ENCODE data around the gene SRSF1. TPM values are rescaled to one million over a fixed set of nuclear protein-coding genes. Genes with fewer than 3 reads are reported as not detected.

SRSF1 gene
- total RNA-seq, 4 donors from 2014 or later: 136 to 185 (median 156) TPM

DNA sequence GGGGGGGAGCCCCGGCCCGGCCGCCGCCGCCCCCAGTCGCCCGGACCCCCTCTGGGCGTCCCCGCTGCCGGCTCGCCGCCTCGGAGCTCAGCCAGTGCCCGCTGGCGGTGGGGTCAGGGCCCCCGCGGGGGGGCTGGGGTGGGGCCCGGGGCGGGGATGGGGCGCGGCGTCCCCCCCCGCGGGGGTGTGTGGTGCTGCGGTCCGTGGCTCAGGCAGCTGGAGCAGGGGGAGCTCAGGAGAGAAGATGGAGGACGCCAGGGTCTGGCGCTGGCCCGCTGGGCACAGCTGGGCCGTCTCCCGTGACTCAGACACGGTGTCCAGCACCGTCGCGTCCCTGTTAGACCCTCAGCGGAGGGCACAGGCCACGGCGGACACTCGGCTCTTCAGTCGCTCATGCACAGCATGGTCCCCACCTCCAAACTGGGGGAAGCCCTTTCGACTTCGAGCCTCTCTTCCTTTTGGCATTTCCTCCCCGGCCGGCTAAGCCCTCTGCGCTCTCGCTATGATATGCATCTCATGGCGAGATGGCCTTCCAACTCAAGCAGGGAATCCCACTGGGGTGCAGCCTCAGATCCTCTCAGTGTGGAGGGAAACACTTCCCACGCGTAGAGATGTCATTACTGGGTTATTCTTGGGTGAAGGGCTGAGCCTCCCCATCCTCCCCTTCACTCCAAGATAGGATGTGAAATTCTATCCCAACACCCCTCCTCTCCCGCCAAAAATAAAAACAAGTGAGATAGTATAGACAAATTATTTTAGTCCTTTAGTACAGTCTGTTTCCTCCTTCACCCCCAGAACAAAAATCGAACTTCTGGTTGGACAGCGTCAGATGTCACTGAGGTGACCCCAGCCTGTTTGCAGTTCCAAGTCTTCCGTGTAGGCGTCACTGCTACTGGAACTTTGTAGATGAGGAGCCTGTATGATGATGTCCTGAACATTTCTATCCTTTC is 18.5 kb downstream of the SRSF1 start:
- no peaks in the 10 kb centered on the region for H3K9me3 ChIP-seq
- 3% methylated on average over 15 of the region's 54 CpGs for WGBS
- H3K27me3 ChIP-seq: no peaks in the 10 kb centered on the region
- H3K27ac ChIP-seq (replicated peaks in 1 of 4): peak overlapping the region; percentile 97 to 98 (median 98)
- intact Hi-C loops (cut with DNase I): loop anchor here (5.0 kb wide), 3 partner anchors 36 to 111 kb away; no protein-coding TSS in a partner anchor
- DNase-seq (ENCODE audit: extremely low spot score): peak; percentile 93
- H3K4me3 ChIP-seq: peak overlapping the region; percentile 77 to 92 (median 83)
- H3K4me1 ChIP-seq: peaks cover 37 to 58% (median 53%) of the 10 kb centered on the region in 4 donors
- no peaks in the 10 kb centered on the region for H3K36me3 ChIP-seq
- TF ChIP-seq POLR2AphosphoS5 (IDR thresholded peaks at IDR 0.05): peak; percentile 49 to 79
- no peak for TF ChIP-seq POLR2A (IDR thresholded peaks at IDR 0.05; ENCODE audit: low read depth)

DNA sequence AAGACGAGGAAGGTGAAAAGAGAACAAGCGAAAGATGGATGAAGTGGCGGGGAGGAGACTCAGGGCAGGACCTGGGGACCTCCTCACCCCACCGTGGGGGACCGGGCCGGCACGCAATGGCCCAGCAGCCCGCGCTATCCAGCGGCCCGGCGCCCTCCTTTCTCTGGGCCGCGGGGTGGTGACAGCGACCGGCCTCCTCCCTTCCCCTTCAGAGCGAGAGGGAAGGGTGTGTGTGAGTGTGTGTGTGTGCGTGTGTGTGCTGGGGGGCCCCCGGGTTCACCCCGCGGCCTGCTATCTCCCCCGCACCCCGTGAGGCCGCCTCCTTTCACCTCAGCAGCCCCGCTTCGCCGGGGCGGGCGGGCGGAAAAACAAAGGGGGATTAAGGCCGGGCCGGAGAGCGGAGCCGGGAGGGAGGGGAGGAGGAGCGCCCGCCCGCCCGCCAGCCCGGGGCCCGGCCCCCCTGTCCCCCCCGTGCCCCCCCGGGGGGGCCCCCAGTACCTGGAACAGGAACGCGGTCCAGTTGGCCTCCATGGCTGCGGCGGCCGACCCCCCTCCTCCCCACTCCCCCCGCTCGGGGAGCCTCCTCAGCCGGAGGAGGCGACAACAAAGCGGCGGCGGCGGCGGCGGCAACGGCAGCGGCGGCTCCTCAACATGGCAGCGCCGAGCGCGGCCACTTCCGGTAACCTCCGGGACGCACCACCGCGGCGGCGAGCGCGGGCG is 19.3 kb downstream of the SRSF1 start, which contains the start of gene VEZF1:
Gene VEZF1, minus strand, starts transcription at position 674 of the 720 bp plus-strand sequence. Its CDS starts 143 bp downstream, at position 531.
- no peaks in the 10 kb centered on the region for H3K27me3 ChIP-seq
- peaks cover 42 to 58% (median 54%) of the 10 kb centered on the region in 4 donors for H3K4me1 ChIP-seq
- peaks cover 0 to 4% (median 0%) of the 10 kb centered on the region in 4 donors for H3K36me3 ChIP-seq
- H3K27ac ChIP-seq (replicated peaks in 1 of 4): peak within 1 kb of the TSS; percentile 97 to 98 (median 98)
- 0% methylated on average over 7 of the region's 74 CpGs for WGBS
- peak; percentile 95 for DNase-seq (ENCODE audit: extremely low spot score)
- intact Hi-C loops (cut with DNase I): loop anchor here (5.0 kb wide), 3 partner anchors 35 to 110 kb away; no protein-coding TSS in a partner anchor
- peak within 1 kb of the TSS; percentile 77 to 92 (median 83) for H3K4me3 ChIP-seq
- H3K9me3 ChIP-seq: no peaks in the 10 kb centered on the region
- TF ChIP-seq CTCF (IDR thresholded peaks at IDR 0.05): no peak
- TF ChIP-seq POLR2A (IDR thresholded peaks at IDR 0.05; ENCODE audit: low read depth): peak; percentile 31
- TF ChIP-seq POLR2AphosphoS5 (IDR thresholded peaks at IDR 0.05): peak; percentile 77 to 89

- H3K36me3 ChIP-seq: peaks cover 0 to 10% (median 0%) of the 10 kb centered on the region in 4 donors
- no peak for DNase-seq (ENCODE audit: extremely low spot score)
- H3K27me3 ChIP-seq: no peaks in the 10 kb centered on the region
- H3K9me3 ChIP-seq: no peaks in the 10 kb centered on the region
- TF ChIP-seq EP300 (IDR thresholded peaks at IDR 0.05) (no peak), POLR2AphosphoS5 (IDR thresholded peaks at IDR 0.05) (peak; percentile 57 to 88), POLR2A (IDR thresholded peaks at IDR 0.05; ENCODE audit: low read depth) (peak; percentile 14), CTCF (IDR thresholded peaks at IDR 0.05) (no peak)
- under 1% methylated on average over 38 of the region's 38 CpGs for WGBS
- intact Hi-C loops (cut with DNase I): loop anchor here (5.0 kb wide), 3 partner anchors 35 to 110 kb away; no protein-coding TSS in a partner anchor
- peak overlapping the region; percentile 77 to 92 (median 83) for H3K4me3 ChIP-seq
- peaks cover 49 to 62% (median 61%) of the 10 kb centered on the region in 4 donors for H3K4me1 ChIP-seq
- H3K27ac ChIP-seq (replicated peaks in 1 of 4): peak overlapping the region; percentile 97 to 98 (median 98)
These were observed 20.0 kb downstream of the SRSF1 start for GRCh38 chr17:57986841-57987580.

DNA sequence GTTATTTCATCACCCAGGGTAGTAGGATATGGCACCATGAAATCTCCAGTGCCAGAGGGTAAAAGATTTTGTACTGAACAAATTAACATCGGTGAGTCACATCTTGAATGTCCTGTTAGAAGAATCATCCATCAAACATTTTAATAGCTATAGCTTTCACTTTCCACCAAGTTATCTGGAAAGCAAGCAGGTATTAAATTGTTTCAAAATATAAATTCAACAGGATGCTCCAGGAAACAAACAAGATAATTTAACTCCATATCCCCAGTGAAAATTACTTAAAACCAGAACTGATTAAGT is 21.4 kb downstream of the SRSF1 start:
- peak overlapping the region; percentile 97 to 98 (median 98) for H3K27ac ChIP-seq (replicated peaks in 1 of 4)
- TF ChIP-seq EP300 (IDR thresholded peaks at IDR 0.05): no peak
- TF ChIP-seq CTCF (IDR thresholded peaks at IDR 0.05): no peak
- peak in 1 of 2 donors; percentile 36 for TF ChIP-seq POLR2AphosphoS5 (IDR thresholded peaks at IDR 0.05)
- no peak for TF ChIP-seq POLR2A (IDR thresholded peaks at IDR 0.05; ENCODE audit: low read depth)
- no peaks in the 10 kb centered on the region for H3K9me3 ChIP-seq
- H3K27me3 ChIP-seq: no peaks in the 10 kb centered on the region
- H3K4me3 ChIP-seq: peak overlapping the region; percentile 20 to 92 (median 55)
- intact Hi-C loops (cut with DNase I): loop anchor here (5.0 kb wide), 3 partner anchors 33 to 108 kb away; no protein-coding TSS in a partner anchor
- H3K36me3 ChIP-seq: peaks cover 0 to 15% (median 3%) of the 10 kb centered on the region in 4 donors
- peaks cover 55 to 76% (median 75%) of the 10 kb centered on the region in 4 donors for H3K4me1 ChIP-seq
- WGBS: 6% methylated on average over 1 of the region's 1 CpG
- DNase-seq (ENCODE audit: extremely low spot score): no peak

Measured in esophagus muscularis mucosa (tissue), 4 donors.